H1 (cell line): ENCODE measurements around the gene EPHB1. TPM values are rescaled to one million over a fixed set of nuclear protein-coding genes. Genes with fewer than 3 reads are reported as not detected.

Source experiments
- CTCF ChIA-PET: fragments of 300-600 bp; sonication (Branson Sonifier 250); formaldehyde crosslinking; loops from one replicate; lab custom pipeline; 2021; ENCODE audit not compliant: partially characterized antibody; lab: Charles Lee
- POLR2A ChIA-PET: fragments of 300-600 bp; sonication (Branson Sonifier 250); formaldehyde crosslinking; loops from one replicate; lab custom pipeline; 2021; ENCODE audit warnings: inconsistent platforms; ENCODE audit not compliant: partially characterized antibody; lab: Charles Lee
- DNase-seq, 2 experiments: peaks; one replicate each; pipeline versions ENCODE4 v3.0.0 to v3.0.0-alpha.2; 2010 to 2022; ENCODE audit warnings: low spot score in 2 of 2, low read depth in 1 of 2, mixed read lengths in 1 of 2
- FAIRE-seq: peaks from 2 replicates; lab custom pipeline; 2011; peaks lifted over from hg19 to GRCh38; lab: Jason Lieb, UNC
- H2AFZ ChIP-seq: 2 replicates; pipeline ENCODE4 v1.8.1; 2012; ENCODE audit warnings: low read length, inconsistent platforms
- H2AK5ac ChIP-seq: 2 replicates; pipeline ENCODE4 v1.6.1; 2013; ENCODE audit warnings: low read depth, low read length
- H2BK120ac ChIP-seq: replicated peaks from 2 replicates; pipeline ENCODE3; 2013; ENCODE audit warnings: low read depth, low read length, inconsistent platforms
- H2BK12ac ChIP-seq: 2 replicates; pipeline ENCODE4 v1.6.1; 2013; ENCODE audit warnings: low read depth, low read length
- H2BK15ac ChIP-seq: 2 replicates; pipeline ENCODE4 v1.6.1; 2013; ENCODE audit warnings: low read length
- H2BK20ac ChIP-seq: 2 replicates; pipeline ENCODE4 v1.6.1; 2013; ENCODE audit warnings: low read length
- H2BK5ac ChIP-seq: 2 replicates; pipeline ENCODE4 v1.6.1; 2013; ENCODE audit warnings: low read depth, low read length
- H3K14ac ChIP-seq: 2 replicates; pipeline ENCODE4 v1.6.1; 2013; ENCODE audit warnings: inconsistent platforms; ENCODE audit not compliant: insufficient read length
- H3K18ac ChIP-seq: 2 replicates; pipeline ENCODE4 v1.6.1; 2013; ENCODE audit warnings: low read length; ENCODE audit errors: extremely low read depth
- H3K23ac ChIP-seq: 2 replicates; pipeline ENCODE4 v1.6.1; 2013; ENCODE audit warnings: inconsistent platforms; ENCODE audit not compliant: insufficient read length
- H3K23me2 ChIP-seq: 2 replicates; pipeline ENCODE4 v1.6.1; 2013; ENCODE audit warnings: low read depth, low read length
- H3K27ac ChIP-seq: 2 replicates; pipeline ENCODE4 v1.6.1; 2011; ENCODE audit warnings: low read depth, low read length, inconsistent platforms
- H3K27me3 ChIP-seq, 4 experiments: replicated peaks in 1 of 4; 1 replicate in 1 of 4; 2 replicates in 3 of 4; pipeline versions ENCODE4 v1.6.1 to v1.8.1; 2011 to 2013; ENCODE audit warnings: low read length in 3 of 4, mild to moderate bottlenecking in 3 of 4, inconsistent platforms in 2 of 4, mixed read lengths in 2 of 4, moderate library complexity in 1 of 4; ENCODE audit not compliant: control insufficient read depth in 3 of 4, insufficient read depth in 3 of 4; ENCODE audit errors: extremely low read depth in 1 of 4
- H3K36me3 ChIP-seq, 4 experiments: 2 replicates each; pipeline versions ENCODE4 v1.6.1 to v1.8.1; 2011 to 2013; ENCODE audit warnings: mild to moderate bottlenecking in 4 of 4, low read length in 3 of 4, moderate library complexity in 2 of 4, control low read depth in 1 of 4, inconsistent platforms in 1 of 4; ENCODE audit not compliant: insufficient read depth in 4 of 4, control insufficient read depth in 2 of 4
- H3K4ac ChIP-seq: replicated peaks from 2 replicates; pipeline ENCODE3; 2013; ENCODE audit warnings: low read length, low read depth, mixed read lengths, inconsistent platforms; ENCODE audit not compliant: insufficient read length
- H3K4me1 ChIP-seq, 4 experiments: replicated peaks in 1 of 4; 1 replicate in 1 of 4; 2 replicates in 3 of 4; pipeline versions ENCODE4 v1.6.1 to v1.8.1; 2011 to 2013; ENCODE audit warnings: low read length in 3 of 4, inconsistent platforms in 2 of 4, mixed read lengths in 1 of 4; ENCODE audit not compliant: insufficient read depth in 4 of 4, control insufficient read depth in 3 of 4
- H3K4me2 ChIP-seq, 2 experiments: 2 replicates each; pipeline versions ENCODE4 v1.6.1 to v1.8.1; 2011 to 2013; ENCODE audit warnings: low read depth in 2 of 2, low read length in 2 of 2, control low read depth in 1 of 2, inconsistent platforms in 1 of 2, mild to moderate bottlenecking in 1 of 2; ENCODE audit not compliant: insufficient read depth in 1 of 2
- H3K4me3 ChIP-seq, 4 experiments: fragments of 200-600, 300-600 bp in 1 of 4; sonication (generic), shearing (Covaris generic), sonication (Bioruptor Twin) in 1 of 4; 2 replicates each; pipeline versions ENCODE4 v1.5.1 to v1.8.1; 2011 to 2016; ENCODE audit warnings: low read length in 4 of 4, low read depth in 3 of 4, control low read depth in 2 of 4, inconsistent platforms in 2 of 4, mild to moderate bottlenecking in 2 of 4, mixed read lengths in 1 of 4, moderate library complexity in 1 of 4; ENCODE audit not compliant: insufficient read depth in 2 of 4; ENCODE audit errors: extremely low read depth in 1 of 4
- H3K56ac ChIP-seq: replicated peaks from 2 replicates; pipeline ENCODE3; 2013; ENCODE audit warnings: low read depth, mild to moderate bottlenecking, mixed read lengths, low read length, inconsistent platforms; ENCODE audit not compliant: insufficient read length
- H3K79me1 ChIP-seq: 2 replicates; pipeline ENCODE4 v1.6.1; 2013; ENCODE audit warnings: low read depth, low read length, control low read depth
- H3K79me2 ChIP-seq, 2 experiments: 2 replicates each; pipeline versions ENCODE4 v1.6.1 to v1.8.1; 2012 to 2013; ENCODE audit warnings: low read length in 2 of 2, mild to moderate bottlenecking in 2 of 2, inconsistent platforms in 1 of 2; ENCODE audit not compliant: insufficient read depth in 2 of 2, control insufficient read depth in 1 of 2
- H3K9ac ChIP-seq, 4 experiments: replicated peaks in 1 of 4; 1 replicate in 1 of 4; 2 replicates in 3 of 4; pipeline versions ENCODE4 v1.6.1 to v1.8.1; 2011 to 2013; ENCODE audit warnings: low read depth in 3 of 4, low read length in 3 of 4, control low read depth in 2 of 4, mild to moderate bottlenecking in 2 of 4, moderate library complexity in 2 of 4, inconsistent platforms in 1 of 4; ENCODE audit errors: extremely low read depth in 1 of 4
- H3K9me3 ChIP-seq, 2 experiments: 2 replicates each; pipeline versions ENCODE4 v1.6.1 to v1.8.1; 2012 to 2013; ENCODE audit warnings: mild to moderate bottlenecking in 2 of 2, moderate library complexity in 2 of 2, control low read depth in 1 of 2, inconsistent platforms in 1 of 2, low read depth in 1 of 2, low read length in 1 of 2, mixed read lengths in 1 of 2; ENCODE audit not compliant: insufficient read depth in 2 of 2
- H4K20me1 ChIP-seq, 2 experiments: replicated peaks in 1 of 2; 2 replicates each; pipeline versions ENCODE3 to v1.8.1; 2011 to 2013; ENCODE audit warnings: inconsistent platforms in 2 of 2, low read length in 2 of 2, mild to moderate bottlenecking in 1 of 2; ENCODE audit not compliant: insufficient read depth in 2 of 2, control insufficient read depth in 1 of 2
- H4K5ac ChIP-seq: 2 replicates; pipeline ENCODE4 v1.6.1; 2013; ENCODE audit warnings: low read length, low read depth, mixed read lengths, inconsistent platforms; ENCODE audit not compliant: insufficient read length
- H4K8ac ChIP-seq: 2 replicates; pipeline ENCODE4 v1.8.0; 2013; ENCODE audit warnings: mild to moderate bottlenecking, moderate library complexity, low read length, inconsistent platforms; ENCODE audit not compliant: insufficient read depth; ENCODE audit errors: extremely low read depth
- H4K91ac ChIP-seq: replicated peaks from 2 replicates; pipeline ENCODE3; 2013; ENCODE audit warnings: low read length, mixed read lengths, inconsistent platforms; ENCODE audit not compliant: insufficient read length
- CTBP2 ChIP-seq: IDR thresholded peaks from 2 replicates; pipeline ENCODE4 v1.7.0; 2011; ENCODE audit warnings: borderline replicate concordance, mild to moderate bottlenecking, moderate library complexity, mixed read lengths, low read length; ENCODE audit not compliant: insufficient read depth, insufficient read length
- NANOG ChIP-seq: IDR thresholded peaks from 2 replicates; pipeline ENCODE4 v1.6.1; 2011; ENCODE audit warnings: low read length, low read depth, mild to moderate bottlenecking, inconsistent platforms; ENCODE audit not compliant: insufficient read depth, poor library complexity, severe bottlenecking
- RBBP5 ChIP-seq: IDR thresholded peaks from 2 replicates; pipeline ENCODE4 v1.7.1; 2012; ENCODE audit warnings: low read depth, mild to moderate bottlenecking, inconsistent platforms, low read length, moderate library complexity, borderline replicate concordance
- SAP30 ChIP-seq: fragments of 300-600 bp; sonication (generic); IDR thresholded peaks from 2 replicates; pipeline ENCODE4 v1.7.1; 2012; ENCODE audit warnings: low read length, moderate library complexity, mild to moderate bottlenecking, inconsistent platforms; ENCODE audit not compliant: insufficient read depth, insufficient replicate concordance
- TAF1 ChIP-seq: IDR thresholded peaks from 2 replicates; pipeline ENCODE4 v1.6.1; 2011; ENCODE audit warnings: mild to moderate bottlenecking, low read depth, low read length
- ZNF274 ChIP-seq: IDR thresholded peaks from 2 replicates; pipeline ENCODE4 v1.7.0; 2012; ENCODE audit warnings: low read length, borderline replicate concordance; ENCODE audit errors: extremely low read depth
- WGBS, 2 experiments: shearing (Covaris generic) in 1 of 2; methylation state at CpG; one replicate each; pipeline versions ENCODE4 v1.1.6 to v1.1.7; 2013 to 2015; ENCODE audit warnings: low lambda C conversion rate in 2 of 2, mixed read lengths in 2 of 2, inconsistent platforms in 1 of 2, low coverage in 1 of 2, missing lambda C conversion rate in 1 of 2; ENCODE audit not compliant: insufficient replicate concordance in 2 of 2, insufficient coverage in 1 of 2, insufficient read length in 1 of 2; ENCODE audit errors: extremely low coverage in 1 of 2, missing lambda C conversion rate in 1 of 2; 5-methylcytosine and 5-hydroxymethylcytosine counted together
- polyA plus RNA-seq, 7 experiments: library from polyadenylated mRNA; depleted of rRNA in 3 of 7; stranded (reverse) in 5 of 7; unstranded in 2 of 7; fragments of >200 nt in 5 of 7; fragments of 200-250 nt in 2 of 7; gene quantifications; 1 replicate in 5 of 7; 2 replicates in 1 of 7; 4 replicates in 1 of 7; pipeline versions ENCODE4 v1.2.1 to v1.2.3, GENCODE V29; 2011 to 2013; ENCODE audit warnings: missing spikeins in 2 of 7, mixed read lengths in 2 of 7
- total RNA-seq: library from RNA; stranded (reverse); fragmentation: NEBNext Ultra II Directional; extraction: Animal tissue kit (Norgen Biotek cat#: 25700); gene quantifications from 2 replicates; pipeline ENCODE4 v1.2.1, GENCODE V29; 2021
- TF ChIP-seq, protein P1 (sequence below): IDR thresholded peaks from 2 replicates; pipeline ENCODE4 v1.6.1; 2012; ENCODE audit warnings: inconsistent platforms

Gene EPHB1
- total and polyA plus RNA-seq, 2 of the 8 experiments (the other 6 are each of a cell fraction or from before 2014, with no cell fraction given): 3.5 to 5.9 TPM

DNA sequence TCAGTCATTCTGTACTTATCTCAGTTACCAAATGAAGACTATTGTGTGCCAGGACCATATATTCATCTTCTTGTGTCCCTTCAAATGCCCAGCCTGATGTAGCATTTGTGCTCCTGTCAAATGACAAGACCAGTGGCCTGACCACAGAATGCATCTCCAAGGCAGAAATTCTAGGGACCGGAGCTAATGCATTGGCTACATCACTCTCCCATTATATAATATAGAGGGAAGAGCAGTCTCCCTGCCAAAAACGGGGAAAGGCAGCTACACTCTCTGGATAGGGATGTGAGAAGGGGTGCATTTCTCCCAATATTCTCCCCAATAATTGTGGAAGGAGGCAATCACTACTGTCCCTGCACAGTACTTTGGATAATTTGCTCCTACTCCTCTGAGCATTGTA is 312.0 kb downstream of the EPHB1 start:
- H4K91ac ChIP-seq: no peak overlapping the region
- FAIRE-seq (no peak), DNase-seq (no peak)
- H3K4me3 ChIP-seq: no peak overlapping the region
- H4K5ac ChIP-seq: no peak overlapping the region
- H2BK20ac ChIP-seq: no peak overlapping the region
- H3K79me2 ChIP-seq: no peaks in the 10 kb centered on the region
- H3K56ac ChIP-seq: no peak overlapping the region
- no peak overlapping the region for H2BK12ac ChIP-seq
- H2BK120ac ChIP-seq: no peak overlapping the region
- H3K4me2 ChIP-seq: no peak overlapping the region
- no peak overlapping the region for H3K4ac ChIP-seq
- no peaks in the 10 kb centered on the region for H3K9me3 ChIP-seq
- no peak overlapping the region for H3K9ac ChIP-seq
- WGBS, 2 experiments: 96% methylated on average over 2 of the region's 2 CpGs; no CpG with 5 or more reads in 1 of the 2 experiments
- POLR2A ChIA-PET: no interaction called here
- H2AK5ac ChIP-seq: no peak overlapping the region
- no peak overlapping the region for H3K27ac ChIP-seq
- no peaks in the 10 kb centered on the region for H3K36me3 ChIP-seq
- peaks cover 0 to 4% (median 0%) of the 10 kb centered on the region in 4 experiments; a peak in 1 of 7 replicates for H3K4me1 ChIP-seq
- no peak overlapping the region for H3K14ac ChIP-seq
- no peak overlapping the region for H3K23ac ChIP-seq
- no peak overlapping the region for H4K8ac ChIP-seq
- CTCF ChIA-PET: no interaction called here
- no peak overlapping the region for H3K18ac ChIP-seq
- H2BK5ac ChIP-seq: no peak overlapping the region
- no peaks in the 10 kb centered on the region; a peak in 1 of 7 replicates for H3K27me3 ChIP-seq
- H3K79me1 ChIP-seq: no peaks in the 10 kb centered on the region
- peaks cover 0 to 2% of the 10 kb centered on the region in 2 experiments for H4K20me1 ChIP-seq
- H2AFZ ChIP-seq: no peak overlapping the region
- H3K23me2 ChIP-seq: no peaks in the 10 kb centered on the region
- H2BK15ac ChIP-seq: no peak overlapping the region
- no peak for TF ChIP-seq NANOG
- no peak for TF ChIP-seq SAP30
- TF ChIP-seq CTBP2: no peak
- TF ChIP-seq TAF1: no peak
- TF ChIP-seq, protein P1, sequence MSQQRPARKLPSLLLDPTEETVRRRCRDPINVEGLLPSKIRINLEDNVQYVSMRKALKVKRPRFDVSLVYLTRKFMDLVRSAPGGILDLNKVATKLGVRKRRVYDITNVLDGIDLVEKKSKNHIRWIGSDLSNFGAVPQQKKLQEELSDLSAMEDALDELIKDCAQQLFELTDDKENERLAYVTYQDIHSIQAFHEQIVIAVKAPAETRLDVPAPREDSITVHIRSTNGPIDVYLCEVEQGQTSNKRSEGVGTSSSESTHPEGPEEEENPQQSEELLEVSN: no peak
- TF ChIP-seq ZNF274: no peak
- TF ChIP-seq RBBP5: no peak
